GM13976 (cell line): Measurements from ENCODE around the gene CTSS.
"Not testable (repeated sequence)": the region's sequence is repeated elsewhere in the genome, so short reads cannot be mapped to it uniquely, and the experiment has no call there.

Source experiments
- DNase-seq: peaks from one replicate; pipeline ENCODE4 v3.0.0; 2012; ENCODE audit warnings: low spot score
- CTCF ChIP-seq: IDR thresholded peaks from 2 replicates; pipeline ENCODE4 v1.5.1; 2012; ENCODE audit warnings: borderline replicate concordance, mild to moderate bottlenecking; ENCODE audit not compliant: insufficient read depth; ENCODE audit errors: extremely low read depth, missing control alignments, control extremely low read depth
- in situ Hi-C: fragments of 300-500 bp; cut with MboI; formaldehyde crosslinking; loops from one replicate; pipeline ENCODE4 v1.12.0; 2022; ENCODE audit warnings: low sequenced_read_pairs, mixed read lengths, inconsistent platforms; ENCODE audit not compliant: unreplicated experiment

Gene CTSS

DNA sequence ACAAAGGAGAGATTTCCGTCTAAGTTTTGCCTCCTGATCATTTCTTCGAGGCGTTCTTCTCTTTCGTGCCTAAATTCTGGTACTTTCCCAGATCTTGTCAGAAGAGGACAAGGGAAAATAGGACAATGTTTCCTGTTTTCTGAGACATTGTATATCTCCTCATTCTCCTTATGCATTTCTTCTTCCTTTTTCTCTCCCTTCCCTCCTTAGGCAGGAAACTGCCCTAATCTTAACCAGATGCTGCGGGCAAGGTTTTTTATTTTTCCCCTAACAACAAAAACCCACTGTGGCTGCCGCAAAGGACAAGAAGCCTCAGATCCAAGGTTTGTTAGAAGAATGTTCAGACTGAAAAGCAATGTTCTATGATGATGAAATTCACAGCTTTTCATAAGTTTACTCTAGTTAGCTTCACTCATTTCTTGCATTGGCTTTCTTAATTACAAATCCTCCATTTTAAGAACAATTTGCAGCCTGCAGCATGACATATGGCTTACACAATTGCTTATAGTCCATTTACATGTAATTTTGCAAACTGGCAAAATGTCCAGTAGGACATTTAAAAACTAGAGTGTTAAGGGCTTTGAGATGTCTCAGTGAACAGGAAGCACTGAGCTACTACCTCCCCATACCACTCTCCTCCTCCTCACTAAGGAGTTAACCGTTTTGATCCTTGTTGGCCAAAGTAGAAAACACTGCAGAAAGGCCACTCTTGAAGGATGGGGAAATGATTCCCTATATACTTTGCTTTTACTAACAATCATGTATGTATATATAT lies 41.9 kb upstream of the CTSS start:
- DNase-seq, result no peak
- no peak for TF ChIP-seq CTCF
- in situ Hi-C loops, result no loop called here

DNA sequence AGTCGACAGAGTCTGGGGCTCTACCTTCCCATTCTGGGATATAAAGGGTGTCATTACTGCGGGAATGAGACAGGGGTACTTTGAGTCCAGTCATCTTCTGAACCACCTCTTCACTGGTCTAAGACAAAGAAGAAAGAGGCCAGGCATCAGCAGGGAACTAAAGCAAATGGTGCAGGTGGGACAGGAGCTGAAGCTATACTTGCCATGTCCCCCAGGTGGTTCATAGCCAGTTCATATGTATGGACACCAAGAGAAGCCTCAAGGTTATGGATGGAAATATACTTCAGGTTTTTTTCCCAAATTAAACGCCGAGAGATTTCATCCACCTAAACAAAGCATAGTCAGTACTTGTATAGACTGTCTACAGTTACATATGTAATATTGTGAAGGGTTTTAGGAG lies 40.3 kb upstream of the CTSS start:
- no peak for TF ChIP-seq CTCF
- no peak for DNase-seq
- in situ Hi-C loops, result no loop called here

- in situ Hi-C loops, result no loop called here
- DNase-seq, result no peak
- TF ChIP-seq CTCF, result no peak
Measured at GRCh38 chr1:150804671-150805070, 39.1 kb upstream of the CTSS start.

DNA sequence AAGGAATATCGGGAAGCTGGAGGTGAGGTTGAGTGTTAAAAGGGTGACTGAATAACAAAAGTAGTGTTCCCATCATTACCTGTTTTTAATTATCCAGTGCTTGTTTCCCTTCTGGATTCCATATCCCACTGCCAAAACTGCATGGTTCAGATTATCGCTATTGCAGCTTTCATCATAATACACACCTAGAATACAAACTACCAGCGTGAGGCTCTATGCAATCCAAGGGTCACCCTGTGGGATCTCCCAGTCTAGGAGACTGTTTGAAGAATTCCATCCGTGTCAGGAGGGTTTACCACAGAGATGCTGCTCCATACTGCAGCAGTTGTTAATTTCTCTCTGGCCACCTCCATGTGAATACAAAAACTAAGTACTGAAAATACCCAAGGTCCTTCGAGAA lies 33.5 kb upstream of the CTSS start:
- DNase-seq, result no peak
- in situ Hi-C loops, result no loop called here
- TF ChIP-seq CTCF, result no peak

DNA sequence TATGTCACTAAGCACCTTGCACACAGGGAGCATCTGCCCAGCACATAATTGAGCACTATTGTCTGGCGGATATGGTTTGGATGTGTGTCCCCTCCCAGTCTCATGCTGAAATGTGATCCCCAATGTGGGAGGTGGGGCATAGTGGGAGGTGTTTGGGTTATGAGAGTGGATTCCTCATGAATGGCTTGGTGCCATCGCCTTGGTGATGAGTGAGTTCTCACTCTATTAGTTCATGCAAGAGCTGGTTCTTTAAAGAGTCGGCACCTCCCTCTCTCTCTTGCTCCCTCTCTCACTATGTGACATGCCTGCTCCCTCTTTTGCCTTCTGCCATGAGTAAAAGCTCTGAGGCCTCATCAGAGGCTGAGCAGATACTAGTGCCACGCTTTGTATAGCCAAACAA lies 32.9 kb upstream of the CTSS start:
- in situ Hi-C loops, result no loop called here
- DNase-seq, result no peak
- no peak for TF ChIP-seq CTCF

DNA sequence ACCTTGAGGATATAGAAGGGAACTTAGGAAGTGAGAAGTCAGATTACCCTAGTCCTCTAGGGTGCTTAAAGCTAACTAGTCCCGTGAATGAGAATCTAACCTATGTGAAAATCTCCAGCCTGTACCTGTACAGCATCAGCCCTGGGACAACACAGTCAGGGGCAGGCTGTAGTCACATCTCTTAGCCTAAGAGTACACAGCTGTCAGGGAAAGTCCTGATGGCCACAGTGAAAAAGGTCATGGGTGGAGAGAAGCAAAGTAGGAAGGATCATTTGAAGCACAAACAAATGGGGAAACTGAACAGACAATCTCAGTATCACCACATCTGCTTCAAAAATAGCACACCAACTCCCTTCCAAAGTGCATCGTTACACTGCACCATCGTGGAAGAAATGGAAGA lies 30.8 kb upstream of the CTSS start:
- no peak for TF ChIP-seq CTCF
- in situ Hi-C loops, result no loop called here
- DNase-seq, result no peak

DNA sequence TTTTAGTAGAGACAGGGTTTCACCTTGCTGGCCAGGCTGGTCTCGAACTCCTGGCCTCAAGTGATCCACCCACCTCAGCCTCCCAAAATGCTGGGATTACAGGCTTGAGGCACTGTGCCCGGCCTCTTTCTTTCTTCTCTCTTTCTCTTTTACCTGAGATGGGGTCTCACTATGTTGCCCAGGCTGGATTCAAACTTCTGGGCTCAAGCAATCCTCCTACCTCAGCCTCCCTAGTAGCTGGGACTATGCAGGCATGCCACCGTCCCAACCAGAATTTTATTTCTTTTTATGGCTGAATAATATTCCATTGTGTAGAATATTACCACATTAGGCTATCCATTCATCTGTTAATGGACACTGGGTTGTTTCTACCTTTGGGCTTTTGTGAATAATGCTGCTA lies 28.2 kb upstream of the CTSS start:
- in situ Hi-C loops, DNase-seq: not testable (repeated sequence)
